IMR-90 (cell line): ENCODE results near the gene ZNF335. TPM values are rescaled to one million over a fixed set of nuclear protein-coding genes. Genes with fewer than 3 reads are reported as not detected.

Experiments used
- FOS ChIP-seq: fragments of 150-350 bp; IDR thresholded peaks from 2 replicates; pipeline ENCODE4 v1.6.1; 2016; ENCODE audit warnings: low read depth, low read length
- polyA plus RNA-seq, 3 experiments: library from polyadenylated mRNA; depleted of rRNA; stranded (reverse); fragments of >200 nt; gene quantifications; 2 replicates each; pipeline ENCODE4 v1.2.3, GENCODE V29; 2012; ENCODE audit warnings: low replicate concordance in 1 of 3
- total RNA-seq: library from RNA; depleted of rRNA; stranded (reverse); fragments of >200 nt; gene quantifications from 2 replicates; pipeline ENCODE4 v1.2.3, GENCODE V29; 2012
- TF ChIP-seq, protein P1 (sequence below): conservative IDR thresholded peaks from 2 replicates; pipeline ENCODE4 v1.5.1; 2012; ENCODE audit warnings: mild to moderate bottlenecking, low read depth, low read length, improper control_type of control experiment

ZNF335 gene
- total and polyA plus RNA-seq, 2 of the 4 experiments (the other 2 are of a cell fraction), result 11.8 to 17.8 TPM

DNA sequence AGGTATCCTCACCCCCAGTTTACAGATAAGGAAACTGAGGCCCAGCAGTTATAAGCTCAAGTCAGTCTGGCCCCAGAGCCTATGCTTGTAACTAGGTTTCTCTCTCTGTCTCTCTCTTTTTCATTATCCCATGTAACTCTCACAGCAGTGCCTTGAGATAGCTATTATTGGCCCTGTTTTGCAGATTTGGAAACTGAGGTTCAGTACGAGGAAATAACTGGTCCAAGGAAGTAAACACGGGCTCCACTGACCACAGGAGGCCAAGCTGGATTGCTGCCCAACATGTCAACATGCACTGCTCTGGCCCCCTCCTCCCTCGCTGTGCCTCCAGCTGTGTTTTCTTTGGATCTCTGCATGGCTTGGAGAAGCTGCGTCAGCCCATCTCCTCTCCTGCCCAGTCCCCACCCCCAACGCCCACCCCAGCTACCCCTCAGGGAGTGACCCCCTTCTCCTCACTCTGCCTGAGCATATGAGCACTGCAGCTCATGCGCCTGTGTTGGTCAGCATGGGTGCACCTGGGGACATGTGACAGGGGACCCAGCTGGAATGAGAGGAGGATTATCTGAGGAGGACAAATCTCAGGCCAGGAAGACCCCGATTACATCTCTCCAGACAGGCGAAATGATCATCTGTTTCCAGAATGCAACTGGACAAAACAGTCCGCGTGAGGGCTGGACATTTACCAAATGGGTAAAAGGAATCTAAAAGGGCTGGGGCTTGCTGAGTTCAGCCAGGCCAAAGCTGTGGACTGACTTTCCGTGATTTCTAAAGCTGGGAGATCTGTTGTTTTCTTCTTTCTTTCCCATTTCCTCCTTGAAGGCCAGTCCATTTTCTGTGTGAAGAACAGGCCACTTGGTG is 52.2 kb downstream of the ZNF335 start (continued):
- TF ChIP-seq, protein P1, sequence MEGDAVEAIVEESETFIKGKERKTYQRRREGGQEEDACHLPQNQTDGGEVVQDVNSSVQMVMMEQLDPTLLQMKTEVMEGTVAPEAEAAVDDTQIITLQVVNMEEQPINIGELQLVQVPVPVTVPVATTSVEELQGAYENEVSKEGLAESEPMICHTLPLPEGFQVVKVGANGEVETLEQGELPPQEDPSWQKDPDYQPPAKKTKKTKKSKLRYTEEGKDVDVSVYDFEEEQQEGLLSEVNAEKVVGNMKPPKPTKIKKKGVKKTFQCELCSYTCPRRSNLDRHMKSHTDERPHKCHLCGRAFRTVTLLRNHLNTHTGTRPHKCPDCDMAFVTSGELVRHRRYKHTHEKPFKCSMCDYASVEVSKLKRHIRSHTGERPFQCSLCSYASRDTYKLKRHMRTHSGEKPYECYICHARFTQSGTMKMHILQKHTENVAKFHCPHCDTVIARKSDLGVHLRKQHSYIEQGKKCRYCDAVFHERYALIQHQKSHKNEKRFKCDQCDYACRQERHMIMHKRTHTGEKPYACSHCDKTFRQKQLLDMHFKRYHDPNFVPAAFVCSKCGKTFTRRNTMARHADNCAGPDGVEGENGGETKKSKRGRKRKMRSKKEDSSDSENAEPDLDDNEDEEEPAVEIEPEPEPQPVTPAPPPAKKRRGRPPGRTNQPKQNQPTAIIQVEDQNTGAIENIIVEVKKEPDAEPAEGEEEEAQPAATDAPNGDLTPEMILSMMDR, result no peak
- no peak for TF ChIP-seq FOS
